EL (cell line): ENCODE results near the gene TMEM169.
A peak's percentile ranks its signal among the peaks of the same experiment; 100 is the strongest.

Experiments
- DNase-seq: peaks from one replicate; pipeline ENCODE4 v3.0.0-alpha.2; 2016

TMEM169 gene

GRCh38 chr2:216081487-216082116 lies at the start of gene TMEM169, which contains the start of gene PECR:
TMEM169 (plus strand) TSS chr2:216081919; CDS start chr2:216095964, 14,045 bp downstream.
PECR (minus strand) TSS chr2:216081809; CDS start chr2:216081741, 68 bp downstream.
- peak; percentile 70 for DNase-seq

- peak; percentile 63 for DNase-seq
Observed at GRCh38 chr2:216031960-216032689, 49.6 kb upstream of the TMEM169 start.

- no peak for DNase-seq
Observed at GRCh38 chr2:216033403-216033802, 48.3 kb upstream of the TMEM169 start.

- peak; percentile 57 for DNase-seq
Observed at GRCh38 chr2:216034065-216034464, 47.7 kb upstream of the TMEM169 start.

- no peak for DNase-seq
Observed at GRCh38 chr2:216039918-216040317, 41.8 kb upstream of the TMEM169 start.

- DNase-seq = no peak
Observed at GRCh38 chr2:216041438-216041837, 40.3 kb upstream of the TMEM169 start.

- DNase-seq = no peak
Observed at GRCh38 chr2:216043949-216044348, 37.8 kb upstream of the TMEM169 start.

- DNase-seq = no peak
Observed at GRCh38 chr2:216044883-216045486, 36.7 kb upstream of the TMEM169 start.

- no peak for DNase-seq
Observed at GRCh38 chr2:216047397-216047796, 34.3 kb upstream of the TMEM169 start.

- DNase-seq = no peak
Observed at GRCh38 chr2:216049452-216049851, 32.3 kb upstream of the TMEM169 start.

GRCh38 chr2:216051350-216051749 lies 30.4 kb upstream of the TMEM169 start:
- no peak for DNase-seq

- no peak for DNase-seq
Observed at GRCh38 chr2:216052420-216052819, 29.3 kb upstream of the TMEM169 start.

GRCh38 chr2:216055680-216056079 lies 26.0 kb upstream of the TMEM169 start:
- no peak for DNase-seq

- no peak for DNase-seq
Observed at GRCh38 chr2:216056739-216057138, 25.0 kb upstream of the TMEM169 start.

- DNase-seq = peak; percentile 75
Observed at GRCh38 chr2:216057688-216058193, 24.0 kb upstream of the TMEM169 start.

- no peak for DNase-seq
Observed at GRCh38 chr2:216059233-216059834, 22.4 kb upstream of the TMEM169 start.

GRCh38 chr2:216064014-216064630 lies 17.6 kb upstream of the TMEM169 start:
- DNase-seq = peak; percentile 9

- no peak for DNase-seq
Observed at GRCh38 chr2:216064665-216065064, 17.1 kb upstream of the TMEM169 start.

- peak; percentile 54 for DNase-seq
Observed at GRCh38 chr2:216066230-216066629, 15.5 kb upstream of the TMEM169 start.

- DNase-seq = no peak
Observed at GRCh38 chr2:216069028-216069427, 12.7 kb upstream of the TMEM169 start.

GRCh38 chr2:216070195-216070594 lies 11.5 kb upstream of the TMEM169 start:
- no peak for DNase-seq

- DNase-seq = no peak
Observed at GRCh38 chr2:216071111-216071851, 10.4 kb upstream of the TMEM169 start.
